WTC11 (cell line): ENCODE data around the gene CISD3. TPM values are rescaled to one million over a fixed set of nuclear protein-coding genes. Genes with fewer than 3 reads are reported as not detected.

ENCODE experiments used
- ATAC-seq: fragments of 200-7000 bp; cut with Tn5 transposase; 2 replicates; pipeline ENCODE4 v1.10.0; 2021; ENCODE audit warnings: mild to moderate bottlenecking, moderate library complexity
- CTCF ChIA-PET: fragments of 300-600 bp; sonication (Branson Sonifier 250); formaldehyde crosslinking; loops from one replicate; lab custom pipeline; 2021; ENCODE audit warnings: antibody characterized with exemption; lab: Charles Lee
- POLR2A ChIA-PET: fragments of 350-600 bp; sonication (Branson Sonifier 250); formaldehyde crosslinking; loops from one replicate; lab custom pipeline; 2021; ENCODE audit warnings: antibody characterized with exemption; lab: Charles Lee
- DNase-seq: peaks from one replicate; pipeline ENCODE4 v3.0.0; 2021; ENCODE audit warnings: low spot score
- H3K27ac Mint-ChIP-seq: 2 replicates; pipeline ENCODE4 v1.8.0; 2021; ENCODE audit warnings: mixed read lengths
- H3K27me3 Mint-ChIP-seq: 2 replicates; pipeline ENCODE4 v1.8.0; 2021; ENCODE audit warnings: low read depth, mild to moderate bottlenecking, moderate library complexity, mixed read lengths
- H3K36me3 Mint-ChIP-seq: 2 replicates; pipeline ENCODE4 v1.8.0; 2021; ENCODE audit warnings: mixed read lengths
- H3K4me1 Mint-ChIP-seq: 2 replicates; pipeline ENCODE4 v1.8.0; 2022; ENCODE audit warnings: mixed read lengths
- H3K4me3 Mint-ChIP-seq: 2 replicates; pipeline ENCODE4 v1.8.0; 2021; ENCODE audit warnings: mild to moderate bottlenecking, moderate library complexity, mixed read lengths
- H3K9me3 Mint-ChIP-seq: 2 replicates; pipeline ENCODE4 v1.8.0; 2021; ENCODE audit warnings: mixed read lengths
- ATF1 ChIP-seq: sonication (generic); formaldehyde crosslinking; IDR thresholded peaks from 2 replicates; pipeline ENCODE4 v1.8.1; 2023; ENCODE audit warnings: mild to moderate bottlenecking, moderate library complexity, missing genetic modification reagents
- CBFB ChIP-seq: sonication (generic); formaldehyde crosslinking; IDR thresholded peaks from 2 replicates; pipeline ENCODE4 v1.8.1; 2022; ENCODE audit warnings: mild to moderate bottlenecking, low read depth, missing genetic modification reagents
- CREB1 ChIP-seq: sonication (generic); formaldehyde crosslinking; IDR thresholded peaks from 2 replicates; pipeline ENCODE4 v1.8.0; 2023; ENCODE audit warnings: mild to moderate bottlenecking, missing genetic modification reagents
- CREM ChIP-seq: sonication (generic); formaldehyde crosslinking; IDR thresholded peaks from 2 replicates; pipeline ENCODE4 v1.8.1; 2022; ENCODE audit warnings: mild to moderate bottlenecking, missing genetic modification reagents, moderate library complexity
- ESRRA ChIP-seq: sonication (generic); formaldehyde crosslinking; IDR thresholded peaks from 2 replicates; pipeline ENCODE4 v1.8.1; 2022; ENCODE audit warnings: mild to moderate bottlenecking, missing genetic modification reagents, borderline replicate concordance
- ETV6 ChIP-seq: sonication (generic); formaldehyde crosslinking; IDR thresholded peaks from 2 replicates; pipeline ENCODE4 v1.8.1; 2022; ENCODE audit warnings: mild to moderate bottlenecking, missing genetic modification reagents
- FOXK1 ChIP-seq: sonication (generic); formaldehyde crosslinking; IDR thresholded peaks from 2 replicates; pipeline ENCODE4 v1.8.0; 2022; ENCODE audit warnings: mild to moderate bottlenecking, moderate library complexity, missing genetic modification reagents
- FOXP1 ChIP-seq: sonication (generic); formaldehyde crosslinking; IDR thresholded peaks from 2 replicates; pipeline ENCODE4 v1.8.0; 2022; ENCODE audit warnings: missing genetic modification reagents, mild to moderate bottlenecking, moderate library complexity, borderline replicate concordance
- GABPB1 ChIP-seq: sonication (generic); formaldehyde crosslinking; IDR thresholded peaks from 2 replicates; pipeline ENCODE4 v1.8.1; 2023; ENCODE audit warnings: mild to moderate bottlenecking, missing genetic modification reagents
- HMGA2 ChIP-seq: fragments of 250-450 bp; sonication (Bioruptor Pico); IDR thresholded peaks from 2 replicates; pipeline ENCODE4 v1.4.0; 2021; ENCODE audit warnings: mild to moderate bottlenecking, moderate library complexity
- HMGXB4 ChIP-seq: sonication (generic); formaldehyde crosslinking; IDR thresholded peaks from 2 replicates; pipeline ENCODE4 v1.8.1; 2023; ENCODE audit warnings: mild to moderate bottlenecking, moderate library complexity, missing genetic modification reagents
- JAZF1 ChIP-seq: fragments of 250-450 bp; sonication (Bioruptor Pico); IDR thresholded peaks from 2 replicates; pipeline ENCODE4 v1.9.0; 2021; ENCODE audit warnings: moderate library complexity, mild to moderate bottlenecking, inconsistent platforms
- JUN ChIP-seq: sonication (generic); formaldehyde crosslinking; IDR thresholded peaks from 2 replicates; pipeline ENCODE4 v1.8.0; 2023; ENCODE audit warnings: mild to moderate bottlenecking, missing genetic modification reagents
- MYBL2 ChIP-seq: sonication (generic); formaldehyde crosslinking; IDR thresholded peaks from 2 replicates; pipeline ENCODE4 v1.8.1; 2023; ENCODE audit warnings: mild to moderate bottlenecking, moderate library complexity, missing genetic modification reagents
- NFYB ChIP-seq: sonication (generic); formaldehyde crosslinking; conservative IDR thresholded peaks from 2 replicates; pipeline ENCODE4 v1.8.0; 2022; ENCODE audit warnings: low read depth, missing genetic modification reagents
- PREB ChIP-seq: sonication (generic); formaldehyde crosslinking; IDR thresholded peaks from 2 replicates; pipeline ENCODE4 v1.8.1; 2022; ENCODE audit warnings: mild to moderate bottlenecking, missing genetic modification reagents, moderate library complexity, borderline replicate concordance
- RORB ChIP-seq: fragments of 250-450 bp; sonication (Bioruptor Pico); IDR thresholded peaks from 2 replicates; pipeline ENCODE4 v1.9.0; 2021; ENCODE audit warnings: mild to moderate bottlenecking
- SMAD3 ChIP-seq: sonication (generic); formaldehyde crosslinking; IDR thresholded peaks from 2 replicates; pipeline ENCODE4 v1.8.0; 2022; ENCODE audit warnings: missing genetic modification reagents, mild to moderate bottlenecking, borderline replicate concordance
- ZBTB21 ChIP-seq: sonication (generic); formaldehyde crosslinking; IDR thresholded peaks from 2 replicates; pipeline ENCODE4 v1.8.1; 2023; ENCODE audit warnings: mild to moderate bottlenecking, missing genetic modification reagents, borderline replicate concordance
- ZMAT4 ChIP-seq: fragments of 250-450 bp; sonication (Bioruptor Pico); IDR thresholded peaks from 2 replicates; pipeline ENCODE4 v1.9.0; 2021; ENCODE audit warnings: mild to moderate bottlenecking
- ZNF219 ChIP-seq: sonication (generic); formaldehyde crosslinking; IDR thresholded peaks from 2 replicates; pipeline ENCODE4 v1.8.0; 2023; ENCODE audit warnings: missing genetic modification reagents, mild to moderate bottlenecking, borderline replicate concordance
- ZNF423 ChIP-seq: fragments of 250-450 bp; sonication (Bioruptor Pico); IDR thresholded peaks from 2 replicates; pipeline ENCODE4 v2.1.2; 2022; ENCODE audit warnings: mild to moderate bottlenecking, moderate library complexity
- total RNA-seq: library from RNA; stranded (reverse); gene quantifications from 3 replicates; pipeline ENCODE4 v1.2.3, GENCODE V29; 2021
- TF ChIP-seq, protein P1 (sequence below): fragments of 250-450 bp; sonication (Bioruptor Pico); IDR thresholded peaks from 2 replicates; pipeline ENCODE4 v1.9.0; 2021; ENCODE audit warnings: moderate library complexity, mild to moderate bottlenecking, inconsistent platforms, borderline replicate concordance
- TF ChIP-seq, protein P2 (sequence below): sonication (generic); formaldehyde crosslinking; conservative IDR thresholded peaks from 2 replicates; pipeline ENCODE4 v1.8.1; 2023; ENCODE audit warnings: mild to moderate bottlenecking, low read depth, missing genetic modification reagents, moderate library complexity
- TF ChIP-seq, protein P3 (sequence below): sonication (generic); formaldehyde crosslinking; IDR thresholded peaks from 2 replicates; pipeline ENCODE4 v1.8.1; 2022; ENCODE audit warnings: low read depth, mild to moderate bottlenecking, moderate library complexity, missing genetic modification reagents, borderline replicate concordance

CISD3 gene
- total RNA-seq, 1 experiment from 2014 or later = 12.1 TPM

DNA sequence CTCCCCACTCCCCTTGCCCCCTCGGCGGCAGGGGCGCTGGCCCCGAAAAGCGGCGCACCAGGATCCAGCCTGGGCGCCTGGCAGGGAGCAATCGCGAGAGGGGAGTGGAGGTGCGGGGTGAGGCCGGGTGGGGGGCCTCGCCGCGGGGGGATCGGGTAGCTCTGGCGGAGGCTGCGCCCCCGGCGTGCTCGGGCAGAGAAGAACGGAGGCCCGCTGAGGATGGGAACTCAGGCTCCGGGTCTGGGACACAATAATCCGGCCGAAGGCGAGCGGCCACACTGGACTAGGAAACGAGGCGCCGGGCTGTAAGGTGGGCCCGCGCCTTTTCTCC is 18.7 kb downstream of the CISD3 start:
- Mint-ChIP-seq H3K36me3 (peaks cover 6% of the 10 kb centered on the region), H3K4me1 (peaks cover 42% of the 10 kb centered on the region), H3K9me3 (no peaks in the 10 kb centered on the region), H3K27ac (no peak overlapping the region), H3K4me3 (peak overlapping the region; percentile 97), H3K27me3 (peaks cover 2% of the 10 kb centered on the region)
- ChIA-PET CTCF (interaction anchor here (0.9 to 4.4 kb wide), 2 partner anchors 14 to 191 kb away, joined by 3 to 45 read pairs; no protein-coding TSS in a partner anchor), POLR2A (interaction anchor here (0.6 to 1.6 kb wide), 3 partner anchors 29 to 424 kb away, joined by 3 to 6 read pairs (median 4); partner anchors contain the start of gene MLLT6)
- TF ChIP-seq CREM (CRISPR knock-in tag) = no peak
- peak; percentile 32; the same call in 1 of the 2 replicates for TF ChIP-seq ZNF423 (CRISPR knock-in tag)
- DNase-seq (peak; percentile 31), ATAC-seq (no peak)

GRCh38 chr17:38749223-38750043 is 19.3 kb downstream of the CISD3 start:
- Mint-ChIP-seq H3K27me3 (peaks cover 2% of the 10 kb centered on the region), H3K9me3 (no peaks in the 10 kb centered on the region), H3K4me1 (peaks cover 37% of the 10 kb centered on the region), H3K36me3 (peaks cover 8% of the 10 kb centered on the region), H3K4me3 (peak overlapping the region; percentile 97), H3K27ac (peak overlapping the region; percentile 90)
- DNase-seq (peak; percentile 80), ATAC-seq (peak; percentile 10)
- ChIA-PET POLR2A (interaction anchor here (0.6 to 1.6 kb wide), 3 partner anchors 29 to 424 kb away, joined by 3 to 6 read pairs (median 4); partner anchors contain the start of gene MLLT6), CTCF (interaction anchor here (0.6 to 4.4 kb wide), 6 partner anchors 12 to 221 kb away, joined by 3 to 45 read pairs (median 4); no protein-coding TSS in a partner anchor)
- TF ChIP-seq NFYB (no peak), ETV6 (peak; percentile 96), ESRRA (no peak), ZBTB21 (CRISPR knock-in tag) (peak; percentile 72), ZNF219 (no peak), FOXP1 (CRISPR knock-in tag) (peak; percentile 54; the same call in 1 of the 2 replicates), JAZF1 (CRISPR knock-in tag) (no peak), HMGA2 (CRISPR knock-in tag) (no peak), PREB (no peak), SMAD3 (CRISPR knock-in tag) (0 out of 2 replicates have a peak, but pooled peaks have one; percentile 4), CREB1 (CRISPR knock-in tag) (peak; percentile 54; the same call in 1 of the 2 replicates), CBFB (CRISPR knock-in tag) (0 out of 2 replicates have a peak, but pooled peaks have one; percentile 30), FOXK1 (CRISPR knock-in tag) (peak; percentile 90), CREM (CRISPR knock-in tag) (no peak), MYBL2 (CRISPR knock-in tag) (0 out of 2 replicates have a peak, but pooled peaks have one; percentile 35), ZMAT4 (CRISPR knock-in tag) (no peak), GABPB1 (CRISPR knock-in tag) (peak; percentile 78; the same call in 1 of the 2 replicates), JUN (CRISPR knock-in tag) (no peak), ATF1 (CRISPR knock-in tag) (peak; percentile 87; the same call in 1 of the 2 replicates), HMGXB4 (CRISPR knock-in tag) (peak; percentile 69), RORB (CRISPR knock-in tag) (no peak)
- TF ChIP-seq, protein P1, sequence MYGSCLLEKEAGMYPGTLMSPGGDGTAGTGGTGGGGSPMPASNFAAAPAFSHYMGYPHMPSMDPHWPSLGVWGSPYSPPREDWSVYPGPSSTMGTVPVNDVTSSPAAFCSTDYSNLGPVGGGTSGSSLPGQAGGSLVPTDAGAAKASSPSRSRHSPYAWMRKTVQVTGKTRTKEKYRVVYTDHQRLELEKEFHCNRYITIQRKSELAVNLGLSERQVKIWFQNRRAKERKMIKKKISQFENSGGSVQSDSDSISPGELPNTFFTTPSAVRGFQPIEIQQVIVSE (CRISPR knock-in tag) = no peak
- TF ChIP-seq, protein P2, sequence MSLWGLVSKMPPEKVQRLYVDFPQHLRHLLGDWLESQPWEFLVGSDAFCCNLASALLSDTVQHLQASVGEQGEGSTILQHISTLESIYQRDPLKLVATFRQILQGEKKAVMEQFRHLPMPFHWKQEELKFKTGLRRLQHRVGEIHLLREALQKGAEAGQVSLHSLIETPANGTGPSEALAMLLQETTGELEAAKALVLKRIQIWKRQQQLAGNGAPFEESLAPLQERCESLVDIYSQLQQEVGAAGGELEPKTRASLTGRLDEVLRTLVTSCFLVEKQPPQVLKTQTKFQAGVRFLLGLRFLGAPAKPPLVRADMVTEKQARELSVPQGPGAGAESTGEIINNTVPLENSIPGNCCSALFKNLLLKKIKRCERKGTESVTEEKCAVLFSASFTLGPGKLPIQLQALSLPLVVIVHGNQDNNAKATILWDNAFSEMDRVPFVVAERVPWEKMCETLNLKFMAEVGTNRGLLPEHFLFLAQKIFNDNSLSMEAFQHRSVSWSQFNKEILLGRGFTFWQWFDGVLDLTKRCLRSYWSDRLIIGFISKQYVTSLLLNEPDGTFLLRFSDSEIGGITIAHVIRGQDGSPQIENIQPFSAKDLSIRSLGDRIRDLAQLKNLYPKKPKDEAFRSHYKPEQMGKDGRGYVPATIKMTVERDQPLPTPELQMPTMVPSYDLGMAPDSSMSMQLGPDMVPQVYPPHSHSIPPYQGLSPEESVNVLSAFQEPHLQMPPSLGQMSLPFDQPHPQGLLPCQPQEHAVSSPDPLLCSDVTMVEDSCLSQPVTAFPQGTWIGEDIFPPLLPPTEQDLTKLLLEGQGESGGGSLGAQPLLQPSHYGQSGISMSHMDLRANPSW = no peak
- TF ChIP-seq, protein P3, sequence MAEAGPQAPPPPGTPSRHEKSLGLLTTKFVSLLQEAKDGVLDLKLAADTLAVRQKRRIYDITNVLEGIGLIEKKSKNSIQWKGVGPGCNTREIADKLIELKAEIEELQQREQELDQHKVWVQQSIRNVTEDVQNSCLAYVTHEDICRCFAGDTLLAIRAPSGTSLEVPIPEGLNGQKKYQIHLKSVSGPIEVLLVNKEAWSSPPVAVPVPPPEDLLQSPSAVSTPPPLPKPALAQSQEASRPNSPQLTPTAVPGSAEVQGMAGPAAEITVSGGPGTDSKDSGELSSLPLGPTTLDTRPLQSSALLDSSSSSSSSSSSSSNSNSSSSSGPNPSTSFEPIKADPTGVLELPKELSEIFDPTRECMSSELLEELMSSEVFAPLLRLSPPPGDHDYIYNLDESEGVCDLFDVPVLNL = no peak
